Measurements from ENCODE around the gene TOX3.

TOX3 gene

GRCh38 chr16:52547004-52547833, at the start of gene TOX3:
Gene TOX3 (minus strand): TSS chr16:52547143. CDS start chr16:52546723, 420 bp downstream.
- DNase-seq: no peak

- no peak for DNase-seq
Measured at GRCh38 chr16:52592778-52593177, 45.8 kb upstream of the TOX3 start.

GRCh38 chr16:52591934-52592592, 45.1 kb upstream of the TOX3 start:
- DNase-seq: no peak

- DNase-seq: no peak
Measured at GRCh38 chr16:52591471-52591870, 44.5 kb upstream of the TOX3 start.

GRCh38 chr16:52586159-52586558, 39.2 kb upstream of the TOX3 start:
- no peak for DNase-seq

- no peak for DNase-seq
Measured at GRCh38 chr16:52584354-52585320, 37.7 kb upstream of the TOX3 start.

DNA sequence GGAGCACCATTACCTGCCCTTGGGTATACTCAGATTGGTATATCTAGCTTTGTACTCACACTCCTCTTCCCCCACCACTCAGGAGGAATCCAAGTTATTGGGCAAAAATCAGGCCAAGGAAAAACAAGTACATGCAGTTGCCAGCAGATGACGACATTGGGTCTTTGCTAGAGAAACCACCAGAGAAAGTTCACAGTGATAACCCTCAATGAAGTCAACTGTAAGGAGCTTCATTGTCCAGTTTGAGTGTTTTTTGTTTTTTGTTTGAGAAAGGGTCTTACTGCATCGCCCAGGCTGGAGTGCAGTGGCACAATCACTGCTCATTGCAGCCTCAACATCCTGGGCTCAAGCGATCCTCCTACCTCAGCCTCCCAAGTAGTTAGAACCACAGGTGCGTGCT, 34.6 kb upstream of the TOX3 start:
- no peak for DNase-seq

DNA sequence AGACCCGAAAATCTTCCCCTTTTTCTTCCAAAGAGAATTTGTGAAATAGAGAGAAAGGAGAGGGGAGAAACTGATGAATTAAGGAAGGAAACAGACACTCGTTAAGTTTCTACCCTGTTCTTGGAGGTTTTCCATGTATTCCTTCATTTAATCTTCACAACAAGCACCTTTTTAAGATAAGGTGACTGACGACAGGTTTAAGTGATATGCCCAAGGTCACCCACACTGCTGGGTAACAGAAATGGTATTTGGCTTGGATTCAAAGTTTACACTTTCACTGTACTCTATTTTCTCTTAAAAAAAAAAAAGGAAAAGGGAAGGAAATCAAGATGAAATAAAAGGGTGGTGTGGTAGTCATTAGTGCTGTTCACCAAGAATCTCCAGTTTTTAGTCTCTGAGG, 33.5 kb upstream of the TOX3 start:
- DNase-seq: no peak

DNA sequence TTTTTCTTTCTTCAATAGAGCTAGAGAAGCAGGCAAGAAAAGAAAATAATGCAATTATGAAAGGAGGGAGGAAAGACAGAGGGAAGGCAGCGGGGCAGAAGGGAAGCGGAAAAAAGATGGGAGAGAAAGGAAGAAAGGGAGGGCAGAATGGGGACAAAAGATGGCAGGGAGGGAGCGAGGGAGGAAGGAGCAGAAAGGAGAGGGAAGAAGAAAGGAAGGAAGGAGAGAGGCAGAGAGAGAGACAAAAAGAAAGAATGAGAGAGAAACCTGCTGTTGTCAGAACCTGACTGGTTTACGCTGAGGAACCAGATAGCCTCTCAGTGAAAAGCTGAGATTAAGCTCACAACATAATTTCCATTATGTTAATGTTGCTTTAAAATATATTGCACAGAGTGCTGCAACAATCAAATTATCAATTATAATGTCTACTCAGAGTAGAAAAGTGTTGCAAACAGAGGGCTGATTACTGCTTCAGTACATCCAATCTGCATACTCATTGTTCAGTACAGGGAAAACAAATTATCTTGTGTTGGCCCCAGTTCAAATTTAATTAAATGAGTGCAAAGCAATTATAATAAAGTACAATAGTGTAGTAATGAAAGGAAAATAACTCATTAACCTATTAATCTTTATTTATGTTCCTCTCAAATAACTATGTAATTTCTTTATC, 32.0 kb upstream of the TOX3 start:
- no peak for DNase-seq

DNA sequence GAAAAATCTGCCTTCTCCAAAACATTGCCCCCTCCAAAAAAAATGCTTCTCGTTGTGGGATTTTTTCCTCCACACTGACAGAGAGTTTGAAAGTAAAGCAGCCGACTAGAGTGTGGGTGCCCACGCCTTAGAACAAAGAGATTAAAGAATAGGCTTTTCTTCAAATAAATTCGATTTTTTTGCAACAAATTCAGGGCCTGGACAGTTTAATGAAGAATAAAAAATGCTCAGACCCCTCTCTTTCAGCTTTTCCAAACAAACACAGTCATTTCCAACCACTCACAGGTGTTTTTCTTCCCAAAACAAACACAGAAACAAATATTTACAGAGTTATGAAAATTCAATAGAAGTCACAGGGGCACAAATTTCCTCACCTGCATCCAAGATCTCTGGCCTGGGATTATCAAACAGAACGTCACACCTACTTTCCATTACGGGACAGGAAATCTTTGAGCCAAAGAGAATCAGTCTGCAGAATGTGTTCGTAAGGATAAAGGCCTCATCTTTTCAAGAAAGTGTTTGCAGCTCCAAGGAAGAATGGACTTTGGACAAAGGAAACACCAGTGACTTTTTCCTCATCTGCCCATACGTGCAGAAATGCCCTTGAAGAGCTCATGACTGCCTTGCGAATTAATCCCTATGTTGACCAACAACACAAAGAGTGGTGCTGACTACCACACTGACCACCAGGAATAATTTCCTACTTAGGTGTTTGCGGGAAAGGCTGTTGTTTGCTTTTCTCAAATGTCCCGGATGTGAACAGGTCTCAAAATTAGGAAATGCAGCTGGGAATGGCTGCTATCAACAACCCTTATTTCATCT, 31.3 kb upstream of the TOX3 start:
- no peak for DNase-seq

GRCh38 chr16:52577130-52577706, 30.3 kb upstream of the TOX3 start:
- DNase-seq: no peak

DNA sequence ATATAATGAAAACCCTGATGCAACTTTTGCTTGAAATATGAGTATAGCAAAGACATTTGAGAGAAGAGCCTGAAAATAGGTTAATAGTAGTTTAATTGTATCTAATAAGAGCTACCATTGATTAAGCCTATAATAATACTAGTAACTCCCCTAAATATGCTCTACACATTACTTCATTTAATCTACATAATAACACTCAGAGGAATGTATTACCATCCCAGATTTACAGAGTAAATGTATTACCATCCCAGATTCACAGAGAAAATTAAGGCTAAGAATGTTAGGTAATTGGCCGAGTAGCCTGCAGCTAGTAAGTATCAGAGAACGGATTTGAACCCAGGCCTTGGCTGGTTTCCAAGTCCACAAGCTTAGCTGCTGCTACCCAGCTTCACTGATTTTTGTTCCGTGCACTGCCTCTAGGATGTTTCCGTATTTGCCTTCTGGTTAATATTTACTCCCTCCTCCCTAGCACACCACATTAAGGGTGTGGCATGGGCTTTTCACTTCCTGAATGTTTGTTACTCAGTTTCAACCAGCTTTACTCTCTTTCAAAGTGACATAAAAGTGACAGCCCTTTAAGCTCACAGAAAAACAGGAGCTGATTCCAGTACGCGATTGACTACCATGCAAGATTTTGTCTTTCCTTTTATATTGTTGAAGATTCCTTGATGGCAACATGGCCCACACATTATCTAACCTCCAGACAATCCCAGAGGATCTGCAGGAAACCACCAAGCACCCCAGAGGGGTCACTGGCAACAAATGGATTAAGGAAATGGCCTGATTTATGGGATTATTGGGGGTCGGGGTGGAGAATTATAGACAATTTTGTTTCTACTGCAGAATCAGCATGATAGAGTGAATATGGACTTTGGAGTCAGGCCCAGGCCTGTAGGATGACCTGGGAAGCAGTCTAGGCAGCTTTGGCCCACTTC, 26.7 kb upstream of the TOX3 start:
- DNase-seq: no peak

GRCh38 chr16:52572656-52573055, 25.7 kb upstream of the TOX3 start:
- no peak for DNase-seq

GRCh38 chr16:52570495-52571091, 23.6 kb upstream of the TOX3 start:
- no peak for DNase-seq

GRCh38 chr16:52569701-52570100, 22.8 kb upstream of the TOX3 start:
- no peak for DNase-seq

DNA sequence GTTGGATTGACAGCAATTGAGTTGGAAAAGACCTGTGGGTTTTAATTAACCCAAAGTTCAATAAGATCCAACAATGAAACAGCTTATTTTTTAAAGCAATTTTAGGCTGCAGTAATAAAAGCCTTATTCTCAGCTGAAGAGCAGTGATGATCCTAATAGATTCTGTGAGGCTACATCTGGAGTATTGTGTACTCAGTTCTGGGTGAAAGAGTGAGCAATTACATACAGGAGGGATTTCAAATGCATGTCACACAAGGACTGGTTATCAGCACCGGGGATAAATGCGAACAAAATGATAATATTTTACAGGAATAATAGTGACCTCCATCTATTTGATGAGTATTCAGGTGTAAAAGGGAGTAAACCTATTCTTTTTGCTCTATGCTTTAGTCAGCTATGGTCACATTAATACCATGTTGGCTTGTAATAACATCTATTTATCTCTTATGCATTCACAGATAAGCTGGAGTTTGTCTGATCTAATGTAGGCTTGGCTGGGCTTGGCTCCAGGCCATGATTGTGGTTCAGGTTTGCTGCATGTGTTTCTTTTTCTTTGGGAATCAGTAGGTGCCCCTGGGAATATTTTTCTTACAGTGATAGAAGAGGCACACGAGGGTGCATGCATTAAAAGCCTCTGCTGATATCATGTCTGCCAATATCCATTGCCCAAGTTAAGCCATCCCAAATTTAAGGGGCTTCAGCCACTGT, 22.2 kb upstream of the TOX3 start:
- DNase-seq: peak; percentile 71

- DNase-seq: no peak
Measured at GRCh38 chr16:52568495-52568894, 21.6 kb upstream of the TOX3 start.

- no peak for DNase-seq
Measured at GRCh38 chr16:52567193-52567592, 20.2 kb upstream of the TOX3 start.
